ENCODE data around the gene TNK2.

DNA sequence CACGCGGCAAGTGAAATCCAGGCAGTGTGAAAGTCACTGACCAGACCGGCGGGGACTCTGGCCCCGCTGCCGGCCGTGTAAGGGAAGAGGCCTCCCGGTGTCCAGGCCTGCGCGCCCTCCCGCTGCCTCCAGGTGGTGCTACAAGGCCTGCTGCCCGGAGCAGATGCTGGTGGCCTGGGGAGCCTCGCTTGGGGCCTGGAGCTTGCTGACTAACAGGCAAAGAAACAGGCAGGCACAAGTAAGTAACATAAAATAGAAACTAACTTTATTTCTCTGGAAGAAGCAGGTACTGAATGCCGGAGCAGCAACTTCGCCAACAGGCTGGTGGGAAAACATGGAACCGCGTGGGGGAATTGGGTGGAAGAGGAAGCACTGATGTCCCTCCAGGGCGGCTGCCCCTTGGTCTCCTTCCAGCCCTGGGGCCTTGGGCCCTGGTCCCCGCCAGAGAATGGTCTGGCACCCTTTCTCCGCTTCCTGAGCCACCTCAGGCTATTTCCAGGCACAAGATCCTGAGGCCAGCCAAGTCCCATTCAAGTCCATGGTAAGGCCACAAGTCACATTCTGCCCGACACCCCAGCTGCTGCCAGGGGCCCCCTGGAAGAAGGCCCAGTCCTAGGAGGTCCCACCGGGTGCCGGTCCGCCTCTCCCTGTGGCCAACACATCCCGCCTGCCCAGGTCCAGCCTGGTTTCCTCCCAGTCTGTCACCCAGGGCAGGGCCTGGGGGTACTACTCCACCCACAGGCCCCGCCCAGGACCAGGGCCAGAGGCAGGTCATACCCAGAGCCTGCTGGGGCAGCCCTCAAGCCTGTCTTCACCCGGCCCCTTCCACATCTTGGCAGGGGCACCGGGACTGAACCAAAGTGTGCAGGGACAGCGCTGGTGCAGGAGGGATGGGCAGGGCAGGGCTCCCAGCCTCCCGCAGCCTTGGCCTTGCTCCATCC, 45.0 kb downstream of the TNK2 start:
- no peak for TF ChIP-seq POLR2A (IDR thresholded peaks at IDR 0.05)
- TF ChIP-seq, protein P1, sequence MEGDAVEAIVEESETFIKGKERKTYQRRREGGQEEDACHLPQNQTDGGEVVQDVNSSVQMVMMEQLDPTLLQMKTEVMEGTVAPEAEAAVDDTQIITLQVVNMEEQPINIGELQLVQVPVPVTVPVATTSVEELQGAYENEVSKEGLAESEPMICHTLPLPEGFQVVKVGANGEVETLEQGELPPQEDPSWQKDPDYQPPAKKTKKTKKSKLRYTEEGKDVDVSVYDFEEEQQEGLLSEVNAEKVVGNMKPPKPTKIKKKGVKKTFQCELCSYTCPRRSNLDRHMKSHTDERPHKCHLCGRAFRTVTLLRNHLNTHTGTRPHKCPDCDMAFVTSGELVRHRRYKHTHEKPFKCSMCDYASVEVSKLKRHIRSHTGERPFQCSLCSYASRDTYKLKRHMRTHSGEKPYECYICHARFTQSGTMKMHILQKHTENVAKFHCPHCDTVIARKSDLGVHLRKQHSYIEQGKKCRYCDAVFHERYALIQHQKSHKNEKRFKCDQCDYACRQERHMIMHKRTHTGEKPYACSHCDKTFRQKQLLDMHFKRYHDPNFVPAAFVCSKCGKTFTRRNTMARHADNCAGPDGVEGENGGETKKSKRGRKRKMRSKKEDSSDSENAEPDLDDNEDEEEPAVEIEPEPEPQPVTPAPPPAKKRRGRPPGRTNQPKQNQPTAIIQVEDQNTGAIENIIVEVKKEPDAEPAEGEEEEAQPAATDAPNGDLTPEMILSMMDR (IDR thresholded peaks at IDR 0.05) = peak; percentile 76 to 98 (median 95)

Data from thyroid gland (tissue), 4 donors.